Gastroesophageal sphincter (tissue), 3 donors: Measurements from ENCODE around the gene SCLY.

Source experiments
- CTCF ChIP-seq, 4 experiments: fragments of 200-600 bp in 2 of 4; fragments of 450-650 bp in 2 of 4; sonication (generic) in 1 of 4; IDR thresholded peaks; one replicate each; pipeline ENCODE4 v1.5.1; 2017 to 2019; ENCODE audit warnings: antibody characterized with exemption in 4 of 4, mild to moderate bottlenecking in 2 of 4, moderate library complexity in 2 of 4
- POLR2A ChIP-seq, 2 donors: fragments of 450-650 bp; IDR thresholded peaks; one replicate each; pipeline ENCODE4 v1.6.1; 2017; ENCODE audit warnings: antibody characterized with exemption in 2 of 2, mild to moderate bottlenecking in 2 of 2, moderate library complexity in 1 of 2

DNA sequence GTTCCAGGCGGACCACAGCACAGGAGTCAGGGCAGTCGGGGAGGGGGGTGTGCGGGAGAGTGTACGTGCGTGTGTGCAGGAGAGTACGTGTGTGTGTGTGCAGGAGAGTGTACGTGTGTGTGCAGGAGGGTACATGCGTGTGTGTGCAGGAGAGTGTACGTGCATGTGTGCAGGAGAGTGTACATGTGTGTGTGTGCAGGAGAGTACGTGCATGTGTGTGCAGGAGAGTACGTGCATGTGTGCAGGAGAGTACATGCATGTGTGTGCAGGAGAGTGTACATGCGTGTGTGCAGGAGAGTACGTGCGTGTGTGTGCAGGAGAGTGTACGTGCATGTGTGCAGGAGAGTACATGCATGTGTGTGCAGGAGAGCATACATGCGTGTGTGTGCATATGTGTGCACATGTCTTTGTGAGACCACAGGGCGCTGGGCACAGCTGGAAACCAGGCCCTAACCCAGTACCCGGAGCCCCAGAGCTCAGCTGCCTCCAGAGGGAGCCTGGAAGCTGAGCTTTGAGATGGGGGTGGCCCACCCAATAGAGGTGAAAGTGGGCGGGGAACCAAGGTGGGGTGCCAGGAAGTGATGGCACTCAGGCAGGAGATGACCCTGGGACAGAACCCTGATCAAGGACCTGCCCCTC lies 63.8 kb downstream of the SCLY start:
- TF ChIP-seq POLR2A (IDR thresholded peaks at IDR 0.05), result no peak
- TF ChIP-seq CTCF (IDR thresholded peaks at IDR 0.05), result no peak
